ENCODE results near the gene PKD1.

Gene PKD1

GRCh38 chr16:2086812-2087747 is 48.6 kb downstream of the PKD1 start:
- DNase-seq (ENCODE audit: low read depth), result no peak

- no peak for DNase-seq (ENCODE audit: low read depth)
Observed at GRCh38 chr16:2086106-2086742, 49.5 kb downstream of the PKD1 start.

- DNase-seq (ENCODE audit: low read depth), result no peak
Observed at GRCh38 chr16:2085669-2086068, 50.0 kb downstream of the PKD1 start.

GRCh38 chr16:2084895-2085625 is 50.6 kb downstream of the PKD1 start:
- DNase-seq (ENCODE audit: low read depth), result no peak

- DNase-seq (ENCODE audit: low read depth), result no peak
Observed at GRCh38 chr16:2083876-2084780, 51.6 kb downstream of the PKD1 start.

- no peak for DNase-seq (ENCODE audit: low read depth)
Observed at GRCh38 chr16:2083409-2083808, 52.3 kb downstream of the PKD1 start.

- DNase-seq (ENCODE audit: low read depth), result no peak
Observed at GRCh38 chr16:2082983-2083364, 52.7 kb downstream of the PKD1 start.

GRCh38 chr16:2082171-2082982 is 53.3 kb downstream of the PKD1 start:
- no peak for DNase-seq (ENCODE audit: low read depth)

- no peak for DNase-seq (ENCODE audit: low read depth)
Observed at GRCh38 chr16:2081201-2082084, 54.3 kb downstream of the PKD1 start.

GRCh38 chr16:2079991-2080390 is 55.7 kb downstream of the PKD1 start:
- no peak for DNase-seq (ENCODE audit: low read depth)

GRCh38 chr16:2079311-2079800 is 56.3 kb downstream of the PKD1 start:
- no peak for DNase-seq (ENCODE audit: low read depth)

- no peak for DNase-seq (ENCODE audit: low read depth)
Observed at GRCh38 chr16:2078691-2079090, 57.0 kb downstream of the PKD1 start.

- no peak for DNase-seq (ENCODE audit: low read depth)
Observed at GRCh38 chr16:2078096-2078495, 57.6 kb downstream of the PKD1 start.

GRCh38 chr16:2077696-2078095 is 58.0 kb downstream of the PKD1 start:
- DNase-seq (ENCODE audit: low read depth), result no peak

- no peak for DNase-seq (ENCODE audit: low read depth)
Observed at GRCh38 chr16:2077016-2077415, 58.7 kb downstream of the PKD1 start.

- no peak for DNase-seq (ENCODE audit: low read depth)
Observed at GRCh38 chr16:2076072-2076865, 59.4 kb downstream of the PKD1 start.

GRCh38 chr16:2075631-2076030 is 60.1 kb downstream of the PKD1 start:
- DNase-seq (ENCODE audit: low read depth), result no peak

GRCh38 chr16:2074071-2074470 is 61.6 kb downstream of the PKD1 start:
- no peak for DNase-seq (ENCODE audit: low read depth)

- no peak for DNase-seq (ENCODE audit: low read depth)
Observed at GRCh38 chr16:2072926-2073325, 62.8 kb downstream of the PKD1 start.
